K562 (cell line): ENCODE data around the gene MICU2. TPM values are rescaled to one million over a fixed set of nuclear protein-coding genes. Genes with fewer than 3 reads are reported as not detected.
"Not testable (repeated sequence)": the region's sequence is repeated elsewhere in the genome, so short reads cannot be mapped to it uniquely, and the experiment has no call there.

Experiments used
- ATAC-seq: fragments of 200-7000 bp; cut with Tn5 transposase; 3 replicates; pipeline ENCODE4 v1.9.1; 2020; ENCODE audit warnings: moderate library complexity
- BruUV-seq: library from RNA; stranded (reverse); fragments of 400-500 nt; replicated peaks from 2 replicates; lab custom pipeline; 2021; lab: Mats Ljungman, UMichigan
- CTCF ChIA-PET: fragments of 300-600 bp; formaldehyde crosslinking; extraction: SDS; loops from one replicate; lab custom pipeline; 2021; ENCODE audit warnings: low intra/inter-chr PET ratio; lab: Yijun Ruan, JAX
- POLR2A ChIA-PET: fragments of 300-600, 350-650 bp; sonication (Branson Sonifier 250); formaldehyde crosslinking; extraction: SDS; loops from one replicate; lab custom pipeline; 2021; ENCODE audit warnings: antibody characterized with exemption, inconsistent platforms; lab: Yijun Ruan, JAX
- DNase-seq, 4 experiments: peaks; one replicate each; pipeline versions ENCODE4 v3.0.0 to v3.0.0-alpha.2; 2011 to 2018; ENCODE audit warnings: low spot score in 3 of 4, mixed read lengths in 3 of 4; ENCODE audit errors: extremely low read depth in 1 of 4
- FAIRE-seq: peaks from 2 replicates; lab custom pipeline; 2011; peaks lifted over from hg19 to GRCh38; lab: Jason Lieb, UNC
- H2AFZ ChIP-seq: 2 replicates; pipeline ENCODE4 v1.6.0; 2011; ENCODE audit warnings: low read depth, low read length, control low read depth, inconsistent platforms
- H3K27ac ChIP-seq: fragments of 200-600 bp; 3 replicates; pipeline ENCODE4 v1.8.0; 2011; ENCODE audit warnings: low read depth, mild to moderate bottlenecking, control low read depth, inconsistent platforms, low read length, moderate library complexity, mixed read lengths; ENCODE audit errors: extremely low read depth
- H3K27me3 ChIP-seq, 2 experiments: fragments of 300-600 bp in 1 of 2; 2 replicates in 1 of 2; 3 replicates in 1 of 2; pipeline versions ENCODE4 v1.6.0 to v1.8.0; 2011; ENCODE audit warnings: inconsistent platforms in 2 of 2, low read length in 2 of 2, mild to moderate bottlenecking in 1 of 2, mixed read lengths in 1 of 2, moderate library complexity in 1 of 2; ENCODE audit not compliant: control insufficient read depth in 2 of 2, insufficient read depth in 2 of 2
- H3K36me3 ChIP-seq: fragments of 300-600 bp; 3 replicates; pipeline ENCODE4 v1.8.0; 2011; ENCODE audit warnings: mild to moderate bottlenecking, low read length, inconsistent platforms; ENCODE audit not compliant: control insufficient read depth, insufficient read depth
- H3K4me1 ChIP-seq, 2 experiments: fragments of 200-600 bp in 1 of 2; replicated peaks in 1 of 2; 2 replicates in 1 of 2; 3 replicates in 1 of 2; pipeline versions ENCODE4 v1.5.1 to v1.8.0; 2011; ENCODE audit warnings: inconsistent platforms in 2 of 2, low read length in 2 of 2, mild to moderate bottlenecking in 1 of 2, mixed read lengths in 1 of 2, moderate library complexity in 1 of 2; ENCODE audit not compliant: control insufficient read depth in 2 of 2, insufficient read depth in 2 of 2
- H3K4me2 ChIP-seq: 2 replicates; pipeline ENCODE4 v1.6.1; 2011; ENCODE audit warnings: low read length, control low read depth, inconsistent platforms, mixed read lengths; ENCODE audit not compliant: insufficient read depth
- H3K4me3 ChIP-seq: fragments of 200-600 bp; sonication (generic), shearing (Covaris generic); 2 replicates; pipeline ENCODE4 v1.5.1; 2016; ENCODE audit warnings: control low read depth, inconsistent platforms
- H3K79me2 ChIP-seq: fragments of 200-600 bp; 3 replicates; pipeline ENCODE4 v1.8.0; 2011; ENCODE audit warnings: low read length, inconsistent platforms; ENCODE audit not compliant: control insufficient read depth, insufficient read depth
- H3K9ac ChIP-seq, 2 experiments: 2 replicates each; pipeline versions ENCODE4 v1.6.0 to v1.6.1; 2011; ENCODE audit warnings: low read depth in 2 of 2, low read length in 2 of 2, control low read depth in 1 of 2, inconsistent platforms in 1 of 2, mild to moderate bottlenecking in 1 of 2, mixed read lengths in 1 of 2; ENCODE audit not compliant: insufficient read depth in 1 of 2
- H3K9me1 ChIP-seq: one replicate; pipeline ENCODE4 v1.6.0; 2011; ENCODE audit warnings: inconsistent platforms, mild to moderate bottlenecking, low read length, moderate library complexity; ENCODE audit not compliant: control insufficient read depth, insufficient read depth
- H3K9me3 ChIP-seq: replicated peaks from 2 replicates; pipeline ENCODE4 v1.5.1; 2011; ENCODE audit warnings: low read depth, low read length, inconsistent platforms; ENCODE audit not compliant: control insufficient read depth, insufficient read depth
- H4K20me1 ChIP-seq: replicated peaks from 2 replicates; pipeline ENCODE4 v1.6.1; 2011; ENCODE audit warnings: low read length, inconsistent platforms, mixed read lengths; ENCODE audit not compliant: control insufficient read depth, insufficient read depth
- GABPB1 ChIP-seq: sonication (generic); formaldehyde crosslinking; IDR thresholded peaks from 2 replicates; pipeline ENCODE4 v1.8.0; 2022; ENCODE audit warnings: mild to moderate bottlenecking, missing genetic modification reagents
- HNRNPUL1 ChIP-seq: fragments of 200-400 bp; formaldehyde crosslinking; IDR thresholded peaks from 2 replicates; pipeline ENCODE4 v1.6.1; 2017; ENCODE audit warnings: low read length
- ZBTB26 ChIP-seq: fragments of 450-650 bp; formaldehyde crosslinking; IDR thresholded peaks from 2 replicates; pipeline ENCODE4 v1.4.0; 2022; ENCODE audit warnings: missing genetic modification characterization
- ZNF696 ChIP-seq: fragments of 250-450 bp; sonication (Bioruptor Pico); conservative IDR thresholded peaks from 2 replicates; pipeline ENCODE4 v1.4.0; 2020; ENCODE audit warnings: mild to moderate bottlenecking, moderate library complexity
- WGBS: fragments of 100-300 bp; shearing (Covaris generic); methylation state at CpG from one replicate; pipeline ENCODE4 v1.1.6; 2016; ENCODE audit warnings: low coverage, mixed read lengths; ENCODE audit not compliant: insufficient coverage; ENCODE audit errors: missing lambda C conversion rate; 5-methylcytosine and 5-hydroxymethylcytosine counted together
- in situ Hi-C: fragments of 300-500 bp; cut with MboI; formaldehyde crosslinking; loops from 4 replicates; pipeline ENCODE4 v1.15.0; 2018; ENCODE audit warnings: inconsistent platforms, mixed read lengths
- intact Hi-C: fragments of 100-400 bp; cut with micrococcal nuclease; formaldehyde crosslinking; loops from 2 replicates; pipeline ENCODE4 v1.14.2; 2022
- polyA plus RNA-seq, 8 experiments: library from polyadenylated mRNA; depleted of rRNA in 4 of 8; stranded (reverse) in 5 of 8; unstranded in 3 of 8; fragments of >200 nt; fragmentation: Nextera tagmentation in 2 of 8; fragmentation: Illumina TruSeq in 1 of 8; extraction: Ambion mirVana in 2 of 8; extraction: Trizol in 1 of 8; gene quantifications; 2 replicates each; pipeline versions ENCODE4 v1.2.1 to v1.2.3, GENCODE V29; 2011 to 2014; ENCODE audit warnings: inconsistent platforms in 1 of 8, missing spikeins in 1 of 8
- total RNA-seq, 7 experiments: library from RNA; depleted of rRNA in 6 of 7; stranded (reverse); fragments of >200 nt in 6 of 7; fragmentation: Illumina TruSeq in 2 of 7; extraction: Trizol in 2 of 7; gene quantifications; 2 replicates each; pipeline versions ENCODE4 v1.2.1 to v1.2.3, GENCODE V29; 2011 to 2021; ENCODE audit warnings: low replicate concordance in 1 of 7

Gene MICU2
- total and polyA plus RNA-seq, 9 of the 15 experiments (the other 6 are each of a cell fraction or from before 2014, with no cell fraction given), result 9.1 to 41.8 (median 33.4) TPM

GRCh38 chr13:21590231-21590630, 13.7 kb downstream of the MICU2 start (continued):
- TF ChIP-seq ZBTB26 (CRISPR knock-in tag), result no peak
- no peak for TF ChIP-seq HNRNPUL1
- no peak for TF ChIP-seq GABPB1 (CRISPR knock-in tag)
- TF ChIP-seq ZNF696 (CRISPR knock-in tag), result no peak

GRCh38 chr13:21589510-21589909, 14.5 kb downstream of the MICU2 start:
- BruUV-seq, ATAC-seq, H3K36me3 ChIP-seq, H3K4me3 ChIP-seq, H4K20me1 ChIP-seq, H3K9me3 ChIP-seq, in situ Hi-C loops, FAIRE-seq, H3K9me1 ChIP-seq, H2AFZ ChIP-seq, CTCF ChIA-PET, DNase-seq, H3K27ac ChIP-seq, POLR2A ChIA-PET, H3K4me2 ChIP-seq, intact Hi-C loops, H3K4me1 ChIP-seq, H3K27me3 ChIP-seq, H3K9ac ChIP-seq: not testable (repeated sequence)
- peaks cover 27% of the 10 kb centered on the region for H3K79me2 ChIP-seq
- WGBS, result 82% methylated on average over 4 of the region's 6 CpGs
